ENCODE measurements around the gene IMPA2. TPM values are rescaled to one million over a fixed set of nuclear protein-coding genes. Genes with fewer than 3 reads are reported as not detected.

Gene IMPA2
- total and polyA plus RNA-seq, 10 of the 15 experiments (the other 5 are each of a cell fraction or from before 2014, with no cell fraction given), result 0.24 to 21.0 (median 11.4) TPM

GRCh38 chr18:12062974-12063373, 81.7 kb downstream of the IMPA2 start:
- ATAC-seq (no peak), FAIRE-seq (no peak), DNase-seq (ENCODE audit: low read depth, low spot score) (no peak)
- SMC1A ChIA-PET (ENCODE audit: uncharacterized antibody, unreplicated experiment), result no interaction called here
- POLR2A ChIA-PET, result no interaction called here
- in situ Hi-C loops (cut with MboI), result no loop called here
- Histone ChIP-seq H4K20me1 (ENCODE audit: control insufficient read depth, insufficient read depth) (no peaks in the 10 kb centered on the region), H3K27me3 (replicated peaks in 1 of 2; ENCODE audit: control insufficient read depth in 2 of 2, insufficient read depth in 2 of 2, low read length in 1 of 2) (no peaks in the 10 kb centered on the region), H3K9me3 (replicated peaks; ENCODE audit: control insufficient read depth, insufficient read depth, low read length) (no peaks in the 10 kb centered on the region), H3K27ac (ENCODE audit: control insufficient read depth, insufficient read depth) (no peak overlapping the region), H2AFZ (ENCODE audit: control insufficient read depth, low read depth, low read length) (no peak overlapping the region), H3K4me1 (ENCODE audit: control insufficient read depth, insufficient read depth, low read length) (no peaks in the 10 kb centered on the region), H3K4me3 (no peak overlapping the region), H3K36me3 (ENCODE audit: control insufficient read depth in 2 of 2, insufficient read depth in 2 of 2, low read length in 1 of 2) (no peaks in the 10 kb centered on the region), H3K9ac (ENCODE audit: control insufficient read depth, insufficient read depth, low read length) (no peak overlapping the region), H3K79me2 (ENCODE audit: control insufficient read depth, insufficient read depth, low read length) (no peaks in the 10 kb centered on the region), H3K4me2 (ENCODE audit: control insufficient read depth, insufficient read depth) (no peak overlapping the region)
- BruUV-seq (replicated peaks), result no TSS peak
- CTCF ChIA-PET, result no interaction called here
- 30% methylated on average over 4 of the region's 4 CpGs for WGBS (ENCODE audit: insufficient coverage, insufficient replicate concordance, low lambda C conversion rate, missing lambda C conversion rate)
- intact Hi-C loops (cut with micrococcal nuclease; ENCODE audit: unreplicated experiment), result no loop called here
- RAD21 ChIA-PET (ENCODE audit: unreplicated experiment), result no interaction called here
- TF ChIP-seq FOXM1 (IDR thresholded peaks at IDR 0.05; ENCODE audit: low read depth, low read length), result no peak
- TF ChIP-seq HDAC6 (IDR thresholded peaks at IDR 0.05; ENCODE audit: unreplicated experiment), result no peak
- TF ChIP-seq IRF4 (IDR thresholded peaks at IDR 0.05; ENCODE audit: low read depth, low read length), result no peak
- no peak for TF ChIP-seq PAX8 (IDR thresholded peaks at IDR 0.05)
- TF ChIP-seq MEF2B (IDR thresholded peaks at IDR 0.05; ENCODE audit: partially characterized antibody, poor library complexity, severe bottlenecking), result no peak
- TF ChIP-seq ATF2 (IDR thresholded peaks at IDR 0.05; ENCODE audit: low read length), result no peak
- no peak for TF ChIP-seq GATAD2B (conservative IDR thresholded peaks at IDR 0.05; ENCODE audit: low read depth)
- TF ChIP-seq ZNF687 (IDR thresholded peaks at IDR 0.05), result no peak
- TF ChIP-seq, protein P1, sequence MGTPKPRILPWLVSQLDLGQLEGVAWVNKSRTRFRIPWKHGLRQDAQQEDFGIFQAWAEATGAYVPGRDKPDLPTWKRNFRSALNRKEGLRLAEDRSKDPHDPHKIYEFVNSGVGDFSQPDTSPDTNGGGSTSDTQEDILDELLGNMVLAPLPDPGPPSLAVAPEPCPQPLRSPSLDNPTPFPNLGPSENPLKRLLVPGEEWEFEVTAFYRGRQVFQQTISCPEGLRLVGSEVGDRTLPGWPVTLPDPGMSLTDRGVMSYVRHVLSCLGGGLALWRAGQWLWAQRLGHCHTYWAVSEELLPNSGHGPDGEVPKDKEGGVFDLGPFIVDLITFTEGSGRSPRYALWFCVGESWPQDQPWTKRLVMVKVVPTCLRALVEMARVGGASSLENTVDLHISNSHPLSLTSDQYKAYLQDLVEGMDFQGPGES (IDR thresholded peaks at IDR 0.05), result no peak
- no peak for TF ChIP-seq CHD2 (IDR thresholded peaks at IDR 0.05; ENCODE audit: borderline replicate concordance, low read depth, low read length)
- no peak for TF ChIP-seq IRF5 (IDR thresholded peaks at IDR 0.05; ENCODE audit: borderline replicate concordance)
- TF ChIP-seq SPI1 (IDR thresholded peaks at IDR 0.05; ENCODE audit: borderline replicate concordance, insufficient read depth, low read depth, low read length), result no peak
- TF ChIP-seq PML (IDR thresholded peaks at IDR 0.05; ENCODE audit: low read length), result no peak
- TF ChIP-seq ZNF274 (IDR thresholded peaks at IDR 0.05; ENCODE audit: insufficient read depth, insufficient read length), result no peak
- TF ChIP-seq MTA2 (IDR thresholded peaks at IDR 0.05; ENCODE audit: low read depth), result no peak
- TF ChIP-seq, protein P2, sequence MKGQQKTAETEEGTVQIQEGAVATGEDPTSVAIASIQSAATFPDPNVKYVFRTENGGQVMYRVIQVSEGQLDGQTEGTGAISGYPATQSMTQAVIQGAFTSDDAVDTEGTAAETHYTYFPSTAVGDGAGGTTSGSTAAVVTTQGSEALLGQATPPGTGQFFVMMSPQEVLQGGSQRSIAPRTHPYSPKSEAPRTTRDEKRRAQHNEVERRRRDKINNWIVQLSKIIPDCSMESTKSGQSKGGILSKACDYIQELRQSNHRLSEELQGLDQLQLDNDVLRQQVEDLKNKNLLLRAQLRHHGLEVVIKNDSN (IDR thresholded peaks at IDR 0.05; ENCODE audit: borderline replicate concordance, extremely low read length, insufficient read depth, low read depth, low read length), result no peak
- no peak for TF ChIP-seq CBFB (IDR thresholded peaks at IDR 0.05; ENCODE audit: low read depth)
- no peak for TF ChIP-seq STAT3 (IDR thresholded peaks at IDR 0.05; ENCODE audit: low read depth, low read length)

All from GM12878 (cell line).